GM21381 (cell line): ENCODE results near the gene PTPRM.

Experiments
- ATAC-seq: cut with Tn5 transposase; IDR thresholded peaks from one replicate; pipeline ENCODE4 v1.9.1; 2021; ENCODE audit warnings: mild to moderate bottlenecking, moderate library complexity; ENCODE audit not compliant: unreplicated experiment

Gene PTPRM

DNA sequence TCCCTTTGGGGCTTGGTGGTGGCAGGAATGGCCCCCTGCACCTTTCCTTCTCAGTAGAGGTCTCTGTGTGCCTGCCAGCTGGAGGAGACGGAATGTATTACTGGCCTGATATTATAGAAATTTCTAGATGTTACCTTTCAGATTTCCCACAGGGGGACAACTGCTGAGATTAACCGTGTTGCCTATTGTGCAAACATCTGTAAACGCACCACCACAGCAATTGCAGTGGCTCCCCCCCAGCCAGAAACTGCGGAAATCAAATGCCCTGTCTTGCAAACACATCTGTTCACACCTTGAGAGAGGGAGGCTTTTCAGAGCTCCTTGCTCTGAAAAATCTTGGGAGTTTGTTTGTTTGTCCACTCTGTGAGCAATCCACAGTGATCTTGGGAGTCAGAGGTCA is 772.1 kb downstream of the PTPRM start:
- no peak for ATAC-seq

DNA sequence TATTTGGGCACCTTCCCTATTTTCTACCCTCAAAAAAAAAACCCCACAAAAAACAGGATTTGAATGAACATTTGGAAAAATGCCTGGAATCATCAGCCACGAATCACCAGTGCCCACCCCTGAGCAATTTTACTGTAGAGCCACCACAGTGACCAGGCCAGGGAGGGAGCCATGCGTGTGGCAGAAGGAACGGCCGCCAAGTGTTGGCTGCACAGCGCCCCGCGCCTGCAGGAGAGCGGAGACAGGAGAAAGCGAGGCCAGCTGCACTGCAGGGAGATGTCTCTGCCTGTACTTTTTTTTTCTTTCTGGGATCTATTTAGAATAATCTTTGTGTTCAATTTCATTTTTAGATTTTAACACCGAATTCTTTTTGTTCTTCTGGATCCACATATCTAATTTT is 772.8 kb downstream of the PTPRM start:
- ATAC-seq, result no peak

DNA sequence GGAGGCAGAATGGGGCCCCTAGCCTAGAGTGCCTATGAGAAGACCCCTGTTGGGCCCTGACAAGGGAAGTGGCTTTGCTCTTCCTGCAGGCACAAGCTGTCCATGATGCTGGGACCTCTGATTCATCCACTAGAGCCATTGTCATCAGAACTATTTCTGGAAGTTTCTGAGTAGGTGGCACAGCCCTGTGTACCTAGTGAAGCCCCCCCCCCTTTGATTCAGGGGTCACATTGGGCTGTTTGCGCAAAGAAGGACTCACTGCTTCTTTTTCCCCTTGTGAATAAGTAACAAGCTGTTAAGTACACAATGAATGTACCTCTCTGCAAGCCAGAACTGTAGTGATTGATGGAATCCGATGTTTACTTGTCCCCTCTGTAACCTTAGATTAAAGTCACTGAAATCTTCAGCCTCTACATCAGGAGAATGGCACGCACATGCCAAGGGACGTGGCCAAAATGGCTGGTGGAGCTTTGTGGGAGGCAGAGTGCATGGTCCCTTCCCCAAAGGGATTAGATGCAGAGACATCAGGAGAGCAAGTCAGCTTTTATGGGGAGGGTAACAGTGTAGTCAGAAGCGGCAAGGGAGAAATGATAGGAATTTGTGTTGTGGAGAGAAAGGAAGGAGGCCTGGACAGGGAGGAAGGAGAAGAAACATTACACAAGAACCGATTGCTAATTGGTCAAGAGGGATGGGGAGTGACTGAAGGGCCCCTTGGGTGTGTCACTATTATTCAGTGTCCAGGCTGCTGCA is 774.5 kb downstream of the PTPRM start:
- no peak for ATAC-seq

DNA sequence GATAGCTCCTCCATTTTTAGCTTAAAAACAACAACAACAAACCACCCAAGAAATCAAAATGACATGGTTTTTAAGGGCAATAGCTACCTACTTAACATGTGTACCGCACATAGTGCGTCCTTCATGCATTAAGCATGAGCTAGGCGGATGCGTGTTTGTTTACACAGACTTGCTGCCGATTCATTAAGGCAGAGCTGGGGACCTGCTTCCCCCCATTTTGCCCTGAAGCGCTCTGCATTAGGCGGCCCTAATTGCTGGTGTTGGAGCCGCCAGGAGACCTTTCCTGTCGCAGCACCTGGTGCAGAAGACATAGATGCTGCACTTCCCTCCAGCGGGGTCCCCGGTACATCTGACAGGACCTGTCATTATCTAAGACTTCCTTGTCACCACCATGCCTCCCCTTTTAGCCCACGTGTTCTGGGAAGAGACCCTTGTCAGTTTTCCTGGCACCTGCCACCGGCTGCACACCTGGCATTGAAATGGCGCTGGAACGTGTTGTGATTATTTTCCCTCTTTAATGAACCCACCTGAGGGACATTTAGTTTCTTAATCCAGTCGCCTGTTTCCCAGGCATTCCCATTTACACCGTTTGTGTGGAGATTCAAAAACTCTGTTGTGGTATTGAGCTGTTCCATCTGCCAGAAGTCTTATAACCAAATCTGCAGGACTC is 781.1 kb downstream of the PTPRM start:
- no peak for ATAC-seq

DNA sequence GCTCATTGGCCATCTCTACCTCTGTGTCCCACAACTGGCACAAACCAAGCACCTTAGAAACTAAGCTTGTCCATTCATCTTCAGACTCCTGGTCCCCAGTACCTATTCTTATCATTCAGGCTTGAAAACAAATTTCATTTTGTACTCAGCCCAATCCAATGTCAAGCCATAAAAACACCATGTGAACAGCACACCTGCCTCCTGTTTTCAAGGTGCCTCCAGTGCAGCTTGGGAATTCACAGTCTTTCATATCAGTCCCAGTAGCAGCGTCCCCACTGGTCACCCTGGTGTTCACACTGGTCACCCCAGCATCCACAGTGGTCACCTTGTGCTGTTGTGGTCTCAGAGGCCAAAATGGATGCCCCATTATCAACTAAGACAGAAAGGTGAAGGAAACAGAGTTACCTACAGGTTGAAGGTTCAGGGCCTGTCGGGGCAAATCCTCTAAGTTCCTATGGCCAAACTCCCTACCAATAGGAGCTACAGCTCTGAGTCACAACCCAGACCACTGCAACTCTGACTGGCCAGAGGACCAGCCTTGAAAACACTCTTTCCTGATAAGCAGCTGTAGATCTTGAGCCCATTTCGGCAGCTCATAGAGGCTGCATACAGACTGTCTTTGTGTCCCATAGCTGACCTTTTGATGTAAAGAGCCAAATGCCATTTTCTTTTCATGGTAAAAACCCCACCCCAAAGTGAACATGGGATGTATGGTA is 782.6 kb downstream of the PTPRM start:
- no peak for ATAC-seq

DNA sequence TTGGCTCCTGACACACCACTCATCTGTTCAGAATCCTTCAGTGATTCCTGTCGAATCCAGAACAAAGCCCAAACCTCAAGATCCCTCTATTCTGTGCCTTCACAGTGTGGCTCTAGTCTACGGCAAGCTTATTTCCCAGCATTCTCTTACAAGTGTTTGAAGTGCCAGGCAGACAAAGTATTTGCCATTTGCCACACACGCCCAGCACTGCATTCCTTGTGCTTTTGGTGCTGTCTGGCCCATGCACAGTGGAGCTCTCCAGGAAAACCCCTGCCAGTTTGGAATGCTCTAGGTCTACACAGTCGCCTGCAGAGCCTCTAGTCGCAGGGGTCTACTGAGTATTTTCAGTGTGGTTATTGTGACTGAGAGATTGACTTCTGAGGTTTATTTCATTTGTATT is 783.5 kb downstream of the PTPRM start:
- no peak for ATAC-seq

DNA sequence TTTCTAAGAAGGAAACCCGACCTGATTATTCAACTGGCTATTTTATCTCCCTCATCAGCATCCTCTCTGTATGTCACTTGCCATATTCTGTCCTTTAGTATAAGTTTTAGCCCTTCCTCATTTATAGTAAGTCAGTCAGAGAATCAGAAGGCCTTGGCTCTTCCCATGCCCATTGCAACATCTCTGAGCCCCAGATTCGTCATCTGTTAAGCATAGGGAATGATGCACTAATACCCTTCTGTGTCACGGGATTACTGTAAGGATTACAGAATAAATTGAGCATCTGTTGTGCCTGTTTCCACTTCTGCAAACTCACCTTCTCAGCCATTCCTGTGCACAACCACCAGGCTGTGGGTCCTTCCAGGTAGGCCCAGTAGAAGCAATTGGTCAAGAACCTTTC is 784.0 kb downstream of the PTPRM start:
- no peak for ATAC-seq

DNA sequence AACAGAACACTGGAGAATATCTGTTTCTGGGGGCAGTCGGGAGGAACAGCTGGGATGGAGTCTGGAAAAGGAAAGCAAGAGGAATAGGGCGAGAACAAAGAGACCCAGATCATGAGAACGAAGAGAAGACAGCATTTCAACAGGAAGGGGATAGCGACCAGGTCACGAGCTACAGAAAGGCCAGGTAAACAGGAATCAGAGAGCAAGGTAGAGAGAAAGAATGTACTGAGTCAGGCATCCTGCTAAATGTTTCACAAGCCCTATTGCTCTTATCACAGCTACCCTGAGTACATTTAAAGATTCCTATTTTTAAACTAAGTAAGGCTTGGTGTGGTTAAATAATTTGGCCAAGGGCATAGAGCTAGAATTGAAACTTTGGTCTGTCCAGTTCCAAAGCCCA is 787.2 kb downstream of the PTPRM start:
- no peak for ATAC-seq

DNA sequence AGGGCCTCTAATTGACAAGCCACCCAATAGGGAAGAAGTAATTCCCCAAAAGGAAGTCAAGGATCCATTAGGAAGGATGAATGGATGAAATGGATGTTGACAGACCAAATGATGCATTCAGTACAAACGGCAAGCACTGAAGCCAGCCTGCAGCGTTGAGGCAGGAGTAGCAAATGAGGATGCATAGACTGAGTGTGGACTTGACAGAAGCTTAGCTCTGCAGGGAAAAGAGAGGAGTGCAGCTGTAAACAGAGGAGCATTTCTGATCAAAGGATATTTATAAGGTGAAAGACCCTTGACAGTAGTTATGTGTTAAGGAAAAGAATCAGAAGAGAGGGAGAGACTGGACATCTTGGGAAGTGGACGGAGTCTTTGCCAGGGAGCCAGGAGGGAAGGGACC is 788.9 kb downstream of the PTPRM start:
- ATAC-seq, result no peak

DNA sequence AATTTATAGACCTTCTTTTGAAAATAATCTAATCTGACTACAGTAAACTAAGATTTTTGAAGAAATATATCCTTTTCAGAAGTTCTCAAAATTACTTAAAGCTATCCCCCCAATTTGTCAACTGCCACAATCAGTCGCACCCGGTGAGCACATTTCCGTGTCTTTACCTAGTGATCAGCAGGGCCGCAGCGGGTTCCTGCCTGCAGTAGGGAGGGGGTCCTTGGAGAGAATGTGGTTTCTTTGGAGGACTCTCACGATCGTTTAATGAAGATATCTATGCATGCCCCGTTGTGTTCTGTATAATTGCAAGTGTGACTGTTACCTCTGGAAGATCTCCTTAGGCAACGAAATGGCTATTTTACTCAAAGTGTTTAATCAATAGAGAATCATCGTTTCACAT is 790.2 kb downstream of the PTPRM start:
- no peak for ATAC-seq

DNA sequence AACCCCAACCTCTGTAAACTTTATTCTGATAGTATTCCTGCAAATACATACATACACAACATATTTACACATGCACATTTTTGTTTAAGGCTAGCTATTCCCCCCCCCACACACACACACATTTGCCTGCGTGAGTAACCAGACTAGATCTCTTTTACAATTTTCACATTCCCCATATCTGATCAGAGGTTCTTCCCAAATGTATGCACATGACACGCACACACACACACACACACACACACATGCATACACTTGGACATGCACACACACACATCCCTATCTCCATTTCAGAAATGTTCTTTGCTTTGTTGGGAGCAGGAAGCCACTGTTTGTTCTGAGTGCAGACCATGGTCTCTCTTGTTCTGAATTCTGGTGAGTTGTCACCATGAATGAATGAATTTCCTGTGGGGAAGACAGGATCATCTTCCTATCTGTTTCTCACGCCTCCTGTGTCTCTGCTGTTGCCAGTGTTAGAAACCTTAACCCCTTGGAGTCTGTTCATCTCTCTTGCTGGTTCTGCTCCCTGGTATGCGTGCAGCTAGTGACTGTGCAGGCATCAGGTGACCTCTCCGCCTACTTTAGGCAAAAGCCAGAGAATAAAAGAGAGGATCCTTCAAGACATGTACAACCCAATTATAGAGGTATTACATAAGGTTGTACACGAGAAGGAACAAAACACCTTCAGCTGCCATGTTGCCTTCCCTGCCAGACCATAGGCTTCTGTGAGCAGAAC is 791.1 kb downstream of the PTPRM start:
- no peak for ATAC-seq

DNA sequence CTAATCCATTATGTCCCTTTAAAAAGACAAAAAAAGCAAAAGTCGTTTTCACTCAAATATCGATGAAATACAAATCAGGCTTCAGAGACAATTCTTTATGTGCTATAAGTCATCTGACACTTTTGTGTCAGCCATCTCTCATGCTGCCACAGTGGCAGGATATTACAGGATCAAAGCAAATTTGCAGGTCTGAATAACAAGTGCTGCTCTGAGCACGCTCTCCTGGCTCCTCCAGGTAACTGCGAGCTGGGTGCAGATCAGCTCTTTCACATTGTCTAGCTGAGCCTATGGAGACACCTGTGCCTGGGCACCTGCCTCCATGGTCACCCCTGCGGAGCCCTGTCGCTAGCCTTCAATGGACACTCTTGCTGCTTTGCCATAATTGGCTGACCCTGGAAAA is 792.0 kb downstream of the PTPRM start:
- no peak for ATAC-seq

DNA sequence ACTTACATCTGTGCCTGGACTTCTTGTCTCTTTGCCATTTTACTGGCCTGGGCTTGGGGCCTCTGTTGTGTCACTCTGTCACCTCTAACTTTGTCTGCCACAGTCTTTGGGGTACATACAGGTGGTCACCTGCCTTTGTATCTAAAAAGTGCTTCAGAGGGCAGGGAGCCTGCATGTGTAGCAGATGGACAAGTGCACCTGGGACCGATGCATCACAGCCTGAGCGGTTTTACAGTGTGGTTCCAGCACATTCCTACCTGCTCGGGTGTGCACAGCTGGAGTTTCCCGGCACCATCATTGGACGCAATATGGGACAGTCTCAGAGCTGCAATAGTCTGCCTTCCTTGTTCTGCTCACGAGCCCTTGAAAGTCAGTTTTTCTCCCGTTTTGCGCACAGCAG is 792.4 kb downstream of the PTPRM start:
- no peak for ATAC-seq

DNA sequence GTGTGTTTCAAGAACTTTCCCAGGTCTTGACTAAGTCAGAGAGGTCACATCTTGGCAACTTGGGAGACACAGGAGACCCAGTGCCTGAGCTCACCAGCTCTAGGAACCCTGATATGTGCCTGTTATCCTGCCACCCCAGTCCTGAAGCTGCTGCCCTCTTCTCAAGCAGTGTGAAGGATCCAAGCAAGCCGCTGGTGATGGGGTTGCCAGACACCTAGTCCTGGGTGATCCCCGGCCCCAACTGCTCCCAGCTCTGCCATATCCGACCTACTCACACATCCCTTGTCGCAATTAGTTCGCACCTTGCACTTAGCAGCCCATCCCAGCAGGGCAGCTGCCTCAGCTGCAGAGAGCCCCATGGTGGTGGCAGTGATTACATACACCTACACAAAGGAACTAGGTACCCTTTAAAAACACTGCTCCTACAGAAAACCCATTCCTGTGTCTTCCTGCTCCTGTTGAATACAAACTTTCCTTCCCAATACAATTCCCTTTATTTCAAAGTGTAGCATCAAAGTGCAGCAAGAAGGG is 794.9 kb downstream of the PTPRM start:
- ATAC-seq, result no peak

DNA sequence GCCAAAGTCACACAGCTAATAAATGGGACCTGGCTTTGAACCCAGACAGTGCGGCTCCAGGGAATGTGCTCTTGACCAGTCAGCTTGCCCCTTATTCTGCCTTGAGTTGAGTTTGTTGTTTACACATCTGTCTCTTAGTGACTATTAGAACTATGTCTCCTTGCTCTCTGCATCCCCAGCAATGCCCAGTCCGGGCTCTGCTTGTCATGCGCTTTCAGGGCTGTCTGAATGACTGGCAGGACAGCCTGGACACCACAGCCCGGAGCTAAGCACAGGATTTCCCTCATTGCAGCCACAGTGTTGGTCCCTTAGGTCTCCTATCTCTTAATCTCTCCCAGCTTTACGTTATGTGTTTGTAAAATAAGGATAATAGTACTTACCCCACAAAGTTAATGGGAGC is 795.7 kb downstream of the PTPRM start:
- ATAC-seq, result no peak

DNA sequence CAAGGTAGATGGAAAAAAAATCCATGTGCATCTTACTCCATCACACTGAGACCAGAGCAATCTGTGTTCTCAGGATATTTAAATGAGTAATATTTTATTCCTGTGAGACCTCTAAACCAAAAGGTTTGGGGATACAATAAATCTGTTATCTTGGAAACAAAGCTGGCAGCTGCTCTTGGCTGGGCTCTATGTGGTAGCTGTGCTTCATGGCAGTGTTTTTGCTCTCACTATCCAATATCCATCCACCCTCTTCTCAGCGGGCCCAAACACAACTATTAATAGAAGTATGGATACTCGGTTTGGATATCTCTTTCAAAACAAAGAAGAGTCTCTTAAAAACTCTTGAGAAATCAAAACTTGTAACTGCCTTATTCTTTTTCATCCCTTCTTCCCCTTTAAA is 797.3 kb downstream of the PTPRM start:
- no peak for ATAC-seq

DNA sequence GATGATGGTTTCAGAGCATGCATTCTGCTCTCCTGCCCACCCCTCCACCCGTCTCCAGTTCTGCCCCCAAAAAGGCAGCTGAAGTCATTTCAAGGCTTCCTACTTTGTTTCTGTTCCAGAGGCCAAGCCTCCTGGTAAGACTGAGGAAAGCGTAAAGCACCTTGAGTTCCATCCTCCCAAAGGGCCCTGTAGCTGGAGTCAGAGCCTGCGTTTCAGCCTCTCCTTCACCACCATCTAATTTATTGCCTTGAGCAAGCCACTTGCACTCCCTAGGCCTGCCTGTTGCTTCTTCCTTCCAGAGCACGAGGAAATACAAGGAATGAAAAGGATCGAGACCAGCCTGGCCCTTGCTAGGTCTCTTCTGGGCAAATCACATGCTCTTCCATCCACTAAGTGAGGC is 797.9 kb downstream of the PTPRM start:
- ATAC-seq, result no peak

DNA sequence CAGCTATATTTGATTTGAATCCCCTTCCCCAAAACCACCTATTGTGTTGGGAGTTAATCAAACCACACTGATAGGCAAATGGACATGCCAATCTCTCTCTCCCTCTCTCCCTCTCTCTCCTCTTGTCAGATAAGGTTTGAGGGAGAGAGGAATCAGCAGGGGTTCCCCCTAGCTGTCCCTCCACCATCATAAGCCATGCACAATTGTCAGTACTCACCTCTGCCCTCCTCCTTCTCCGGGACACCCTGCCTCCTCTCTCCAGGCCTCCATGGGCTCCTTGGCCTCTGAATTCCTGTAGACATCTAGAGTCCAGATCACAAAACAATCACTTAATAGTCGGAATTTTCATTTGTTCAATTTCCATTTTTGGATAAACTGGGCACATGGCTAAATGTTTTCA is 798.4 kb downstream of the PTPRM start:
- no peak for ATAC-seq

DNA sequence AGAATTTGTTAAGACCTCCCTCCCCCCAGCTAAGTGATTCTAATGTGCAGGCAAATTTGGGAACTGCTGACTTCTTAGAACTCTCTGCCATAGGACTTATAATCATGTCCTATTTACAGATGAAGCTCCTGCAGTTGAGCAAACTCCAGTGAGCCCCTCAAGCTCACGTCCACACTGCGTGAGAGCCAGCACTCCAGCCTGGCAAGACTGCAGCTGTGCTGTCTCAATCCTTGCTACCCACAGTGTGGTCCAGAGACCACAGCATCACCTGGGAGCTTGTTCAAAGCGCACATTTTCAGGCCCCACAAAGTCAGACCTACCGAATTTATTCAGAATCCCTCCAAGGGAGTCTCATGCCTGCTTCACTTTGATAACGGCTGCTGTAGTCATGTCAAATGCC is 799.0 kb downstream of the PTPRM start:
- ATAC-seq, result no peak

DNA sequence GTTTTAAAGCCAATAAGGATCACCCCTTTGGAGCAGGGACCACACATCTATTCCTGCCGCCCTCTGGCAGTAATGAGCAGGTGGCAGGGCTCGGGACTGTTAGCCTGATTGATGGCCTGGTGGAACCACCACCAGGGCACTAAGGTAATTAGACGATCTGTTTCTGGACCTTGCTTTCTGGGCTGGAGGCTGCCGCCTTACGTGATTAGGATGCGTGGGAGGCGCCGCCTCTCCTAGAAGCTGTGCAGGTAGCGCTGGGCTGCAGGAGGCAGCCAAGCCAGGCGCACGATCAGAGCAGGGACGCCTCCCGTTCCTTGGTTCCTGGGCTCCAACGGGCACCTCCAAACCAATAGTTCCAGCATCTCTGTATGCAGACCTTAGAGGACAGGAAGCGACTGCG is 799.5 kb downstream of the PTPRM start:
- no peak for ATAC-seq
